Neural cell (in vitro differentiated cells): Measurements from ENCODE around the gene ENKUR. TPM values are rescaled to one million over a fixed set of nuclear protein-coding genes. Genes with fewer than 3 reads are reported as not detected.
A peak's percentile ranks its signal among the peaks of the same experiment; 100 is the strongest.

ENCODE experiments used
- H2AFZ ChIP-seq: fragments of 200-600, 300-800 bp; sonication (generic), shearing (Covaris generic); 2 replicates; pipeline ENCODE4 v1.6.0; 2014; ENCODE audit warnings: low read depth, mild to moderate bottlenecking, antibody characterized with exemption, low read length, moderate library complexity
- H3F3A ChIP-seq: fragments of 200-600 bp; shearing (Covaris generic); 2 replicates; pipeline ENCODE4 v1.6.1; 2016; ENCODE audit warnings: mild to moderate bottlenecking, moderate library complexity, mixed read lengths, antibody characterized with exemption, low read length; ENCODE audit not compliant: insufficient read depth, poor library complexity, severe bottlenecking
- H3K27ac ChIP-seq: fragments of 200-600, 300-800 bp; sonication (generic), shearing (Covaris generic); 2 replicates; pipeline ENCODE4 v1.5.1; 2014; ENCODE audit warnings: mild to moderate bottlenecking, low read length, moderate library complexity
- H3K27me3 ChIP-seq: fragments of 300-800, 200-600 bp; sonication (generic), shearing (Covaris generic); 2 replicates; pipeline ENCODE4 v1.6.0; 2014; ENCODE audit warnings: mild to moderate bottlenecking, low read depth, low read length, moderate library complexity; ENCODE audit not compliant: insufficient read depth
- H3K36me3 ChIP-seq: fragments of 300-800, 200-600 bp; sonication (generic), shearing (Covaris generic); 2 replicates; pipeline ENCODE4 v1.5.1; 2014; ENCODE audit warnings: mild to moderate bottlenecking, antibody characterized with exemption, low read length, moderate library complexity; ENCODE audit not compliant: insufficient read depth
- H3K4me2 ChIP-seq: fragments of 300-800, 200-600 bp; sonication (generic), shearing (Covaris generic); 2 replicates; pipeline ENCODE4 v1.6.0; 2014; ENCODE audit warnings: mild to moderate bottlenecking, low read length
- H3K4me3 ChIP-seq: fragments of 300-800, 200-600 bp; sonication (generic), shearing (Covaris generic); 2 replicates; pipeline ENCODE4 v1.5.1; 2014; ENCODE audit warnings: mild to moderate bottlenecking, low read length, moderate library complexity
- H3K79me2 ChIP-seq: fragments of 200-600 bp; shearing (Covaris generic); replicated peaks from 2 replicates; pipeline ENCODE4 v1.6.0; 2014; ENCODE audit warnings: mild to moderate bottlenecking, low read length, moderate library complexity; ENCODE audit not compliant: insufficient read depth
- H3K9ac ChIP-seq: fragments of 300-800, 200-600 bp; sonication (generic), shearing (Covaris generic); 2 replicates; pipeline ENCODE4 v1.6.1; 2016; ENCODE audit warnings: mild to moderate bottlenecking, low read length, mixed read lengths
- H3K9me2 ChIP-seq: fragments of 200-600 bp; shearing (Covaris generic); 2 replicates; pipeline ENCODE4 v1.6.1; 2016; ENCODE audit warnings: mild to moderate bottlenecking, low read length, mixed read lengths; ENCODE audit not compliant: insufficient read depth
- H3K9me3 ChIP-seq: fragments of 200-600, 300-800 bp; sonication (generic), shearing (Covaris generic); 2 replicates; pipeline ENCODE4 v1.6.1; 2016; ENCODE audit warnings: mild to moderate bottlenecking, mixed run types, low read length, moderate library complexity, mixed read lengths
- H4K20me1 ChIP-seq: fragments of 200-600 bp; shearing (Covaris generic); 2 replicates; pipeline ENCODE4 v1.6.1; 2016; ENCODE audit warnings: mild to moderate bottlenecking, mixed run types; ENCODE audit not compliant: insufficient read depth
- CTCF ChIP-seq: fragments of 450-650 bp; IDR thresholded peaks from 2 replicates; pipeline ENCODE4 v1.5.1; 2014; ENCODE audit warnings: antibody characterized with exemption, mild to moderate bottlenecking, moderate library complexity; ENCODE audit not compliant: poor library complexity, severe bottlenecking
- EP300 ChIP-seq: fragments of 450-650 bp; conservative IDR thresholded peaks from 2 replicates; pipeline ENCODE4 v1.6.1; 2014; ENCODE audit warnings: antibody characterized with exemption, mild to moderate bottlenecking, moderate library complexity; ENCODE audit not compliant: poor library complexity, severe bottlenecking
- EZH2 ChIP-seq: fragments of 200-600, 300-800 bp; shearing (Covaris generic), sonication (generic); IDR thresholded peaks from 2 replicates; pipeline ENCODE4 v1.6.1; 2014; ENCODE audit warnings: antibody characterized with exemption, low read length, borderline replicate concordance, mild to moderate bottlenecking; ENCODE audit not compliant: insufficient read depth, poor library complexity, severe bottlenecking
- MXI1 ChIP-seq: fragments of 450-650 bp; conservative IDR thresholded peaks from 2 replicates; pipeline ENCODE4 v1.6.1; 2014; ENCODE audit warnings: antibody characterized with exemption, mild to moderate bottlenecking; ENCODE audit not compliant: poor library complexity, severe bottlenecking
- POLR2AphosphoS5 ChIP-seq: IDR thresholded peaks from 2 replicates; pipeline ENCODE4 v1.6.1; 2012
- RAD21 ChIP-seq: fragments of 450-650 bp; conservative IDR thresholded peaks from 2 replicates; pipeline ENCODE4 v1.6.1; 2014; ENCODE audit warnings: antibody characterized with exemption, mild to moderate bottlenecking, moderate library complexity
- SMC3 ChIP-seq: fragments of 450-650 bp; conservative IDR thresholded peaks from 2 replicates; pipeline ENCODE4 v1.6.1; 2014; ENCODE audit warnings: antibody characterized with exemption, mild to moderate bottlenecking, moderate library complexity; ENCODE audit not compliant: poor library complexity
- TAF1 ChIP-seq: IDR thresholded peaks from 2 replicates; pipeline ENCODE4 v1.6.1; 2012; ENCODE audit warnings: low read depth
- polyA plus RNA-seq: library from polyadenylated mRNA; depleted of rRNA; stranded (reverse); fragments of >200 nt; gene quantifications from 2 replicates; pipeline ENCODE4 v1.2.3, GENCODE V29; 2014
- TF ChIP-seq, protein P1 (sequence below): IDR thresholded peaks from 2 replicates; pipeline ENCODE4 v1.6.1; 2012; ENCODE audit warnings: borderline replicate concordance

ENKUR gene
- polyA plus RNA-seq, 1 donor from 2014 or later = 2.6 TPM

DNA sequence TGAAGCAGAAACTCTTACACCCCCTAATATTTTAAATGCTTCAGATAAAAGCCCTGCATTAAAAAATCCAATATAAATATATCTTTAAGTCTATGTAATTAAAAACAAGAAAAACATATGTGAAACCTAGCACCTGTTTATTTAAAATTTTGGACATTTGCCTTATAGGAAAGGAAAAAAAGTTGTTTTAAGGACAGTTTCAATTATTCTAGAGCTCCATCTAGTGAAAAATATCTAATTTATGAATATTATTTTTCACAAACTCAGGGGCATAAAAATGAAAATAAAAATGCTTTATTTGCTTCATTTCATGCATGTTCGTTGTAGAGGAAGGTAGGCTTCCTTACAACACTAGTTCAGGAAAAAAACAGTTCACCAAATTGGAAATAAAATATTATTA, 26.1 kb downstream of the ENKUR start:
- Histone ChIP-seq H3K4me2 (no peak overlapping the region), H3K27ac (no peak overlapping the region), H3K9me3 (no peaks in the 10 kb centered on the region), H3K4me3 (no peak overlapping the region), H3K9ac (no peak overlapping the region), H4K20me1 (no peaks in the 10 kb centered on the region), H3K27me3 (no peaks in the 10 kb centered on the region), H3K79me2 (no peaks in the 10 kb centered on the region), H3F3A (no peaks in the 10 kb centered on the region), H2AFZ (no peak overlapping the region), H3K36me3 (no peaks in the 10 kb centered on the region), H3K9me2 (no peaks in the 10 kb centered on the region)
- TF ChIP-seq, protein P1, sequence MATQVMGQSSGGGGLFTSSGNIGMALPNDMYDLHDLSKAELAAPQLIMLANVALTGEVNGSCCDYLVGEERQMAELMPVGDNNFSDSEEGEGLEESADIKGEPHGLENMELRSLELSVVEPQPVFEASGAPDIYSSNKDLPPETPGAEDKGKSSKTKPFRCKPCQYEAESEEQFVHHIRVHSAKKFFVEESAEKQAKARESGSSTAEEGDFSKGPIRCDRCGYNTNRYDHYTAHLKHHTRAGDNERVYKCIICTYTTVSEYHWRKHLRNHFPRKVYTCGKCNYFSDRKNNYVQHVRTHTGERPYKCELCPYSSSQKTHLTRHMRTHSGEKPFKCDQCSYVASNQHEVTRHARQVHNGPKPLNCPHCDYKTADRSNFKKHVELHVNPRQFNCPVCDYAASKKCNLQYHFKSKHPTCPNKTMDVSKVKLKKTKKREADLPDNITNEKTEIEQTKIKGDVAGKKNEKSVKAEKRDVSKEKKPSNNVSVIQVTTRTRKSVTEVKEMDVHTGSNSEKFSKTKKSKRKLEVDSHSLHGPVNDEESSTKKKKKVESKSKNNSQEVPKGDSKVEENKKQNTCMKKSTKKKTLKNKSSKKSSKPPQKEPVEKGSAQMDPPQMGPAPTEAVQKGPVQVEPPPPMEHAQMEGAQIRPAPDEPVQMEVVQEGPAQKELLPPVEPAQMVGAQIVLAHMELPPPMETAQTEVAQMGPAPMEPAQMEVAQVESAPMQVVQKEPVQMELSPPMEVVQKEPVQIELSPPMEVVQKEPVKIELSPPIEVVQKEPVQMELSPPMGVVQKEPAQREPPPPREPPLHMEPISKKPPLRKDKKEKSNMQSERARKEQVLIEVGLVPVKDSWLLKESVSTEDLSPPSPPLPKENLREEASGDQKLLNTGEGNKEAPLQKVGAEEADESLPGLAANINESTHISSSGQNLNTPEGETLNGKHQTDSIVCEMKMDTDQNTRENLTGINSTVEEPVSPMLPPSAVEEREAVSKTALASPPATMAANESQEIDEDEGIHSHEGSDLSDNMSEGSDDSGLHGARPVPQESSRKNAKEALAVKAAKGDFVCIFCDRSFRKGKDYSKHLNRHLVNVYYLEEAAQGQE = no peak
- TF ChIP-seq RAD21 = peak; percentile 54
- TF ChIP-seq MXI1 = no peak
- TF ChIP-seq CTCF = peak; percentile 47
- TF ChIP-seq SMC3 = peak; percentile 61

GRCh38 chr10:24988831-24989640, 26.9 kb downstream of the ENKUR start:
- no peaks in the 10 kb centered on the region for H3K9me3 ChIP-seq
- no peak overlapping the region for H3K9ac ChIP-seq
- H3K4me3 ChIP-seq = no peak overlapping the region
- no peaks in the 10 kb centered on the region for H3K79me2 ChIP-seq
- H2AFZ ChIP-seq = no peak overlapping the region
- no peaks in the 10 kb centered on the region for H4K20me1 ChIP-seq
- TF ChIP-seq, protein P1 = no peak
- TF ChIP-seq POLR2AphosphoS5 = no peak
- TF ChIP-seq EP300 = no peak
- TF ChIP-seq MXI1 = no peak
- TF ChIP-seq TAF1 = no peak
- TF ChIP-seq EZH2 = no peak
- no peak for TF ChIP-seq RAD21
- no peak for TF ChIP-seq CTCF
- no peak for TF ChIP-seq SMC3
- no peaks in the 10 kb centered on the region for H3K36me3 ChIP-seq
- H3K27ac ChIP-seq = no peak overlapping the region
- no peak overlapping the region for H3K4me2 ChIP-seq
- H3K27me3 ChIP-seq = no peaks in the 10 kb centered on the region
- no peaks in the 10 kb centered on the region for H3K9me2 ChIP-seq
- H3F3A ChIP-seq = no peaks in the 10 kb centered on the region
